ENCODE results near the gene PINLYP. TPM values are rescaled to one million over a fixed set of nuclear protein-coding genes. Genes with fewer than 3 reads are reported as not detected.

Gene PINLYP
- total RNA-seq, result 1.0 TPM
- long read RNA-seq, partial matches to known transcripts, result 1 of 1 reads
- long read RNA-seq, other reads (novel, unspliced or antisense), result 0 of 1 reads

- Histone ChIP-seq H3K4me1 (peaks cover 28% of the 10 kb centered on the region), H3K4me3 (peak within 1 kb of the TSS; percentile 83), H3K9me3 (replicated peaks) (no peaks in the 10 kb centered on the region), H3K27ac (replicated peaks) (peak within 1 kb of the TSS; percentile 80), H3K36me3 (peaks cover 11% of the 10 kb centered on the region), H3K27me3 (ENCODE audit: low read depth) (no peaks in the 10 kb centered on the region)
- peak; percentile 97 for DNase-seq
- TF ChIP-seq CTCF (IDR thresholded peaks at IDR 0.05; ENCODE audit: borderline replicate concordance), result no peak
- intact Hi-C loops (cut with micrococcal nuclease), result no loop called here
Measured at GRCh38 chr19:43575156-43575950, at the start of gene PINLYP, which contains the start of gene XRCC1. PINLYP (plus strand) TSS chr19:43575801; CDS start chr19:43577192, 1,391 bp downstream. XRCC1 (minus strand) TSS chr19:43575527; CDS start chr19:43575458, 69 bp downstream.

- H3K9me3 ChIP-seq (replicated peaks), result no peaks in the 10 kb centered on the region
- H3K4me3 ChIP-seq, result peak overlapping the region; percentile 94
- no peaks in the 10 kb centered on the region for H3K27me3 ChIP-seq (ENCODE audit: low read depth)
- TF ChIP-seq CTCF (IDR thresholded peaks at IDR 0.05; ENCODE audit: borderline replicate concordance), result no peak
- peak overlapping the region; percentile 91 for H3K27ac ChIP-seq (replicated peaks)
- peak; percentile 20 for DNase-seq
- intact Hi-C loops (cut with micrococcal nuclease), result no loop called here
- no peaks in the 10 kb centered on the region for H3K36me3 ChIP-seq
- peaks cover 41% of the 10 kb centered on the region for H3K4me1 ChIP-seq
Measured at GRCh38 chr19:43525836-43526771, 49.5 kb upstream of the PINLYP start.

GRCh38 chr19:43526884-43527859, 48.4 kb upstream of the PINLYP start, which contains the start of gene ETHE1:
ETHE1 (minus strand) TSS chr19:43527201; CDS start chr19:43527177, 24 bp downstream.
- Histone ChIP-seq H3K4me3 (peak within 1 kb of the TSS; percentile 94), H3K9me3 (replicated peaks) (no peaks in the 10 kb centered on the region), H3K27me3 (ENCODE audit: low read depth) (no peaks in the 10 kb centered on the region), H3K27ac (replicated peaks) (peak within 1 kb of the TSS; percentile 91), H3K36me3 (no peaks in the 10 kb centered on the region), H3K4me1 (peaks cover 43% of the 10 kb centered on the region)
- intact Hi-C loops (cut with micrococcal nuclease), result no loop called here
- TF ChIP-seq CTCF (IDR thresholded peaks at IDR 0.05; ENCODE audit: borderline replicate concordance), result peak; percentile 21
- peak; percentile 88 for DNase-seq

- Histone ChIP-seq H3K36me3 (no peaks in the 10 kb centered on the region), H3K27me3 (ENCODE audit: low read depth) (no peaks in the 10 kb centered on the region), H3K4me1 (peaks cover 50% of the 10 kb centered on the region), H3K27ac (replicated peaks) (peak overlapping the region; percentile 91), H3K9me3 (replicated peaks) (no peaks in the 10 kb centered on the region), H3K4me3 (peak overlapping the region; percentile 94)
- no peak for DNase-seq
- intact Hi-C loops (cut with micrococcal nuclease), result no loop called here
- no peak for TF ChIP-seq CTCF (IDR thresholded peaks at IDR 0.05; ENCODE audit: borderline replicate concordance)
Measured at GRCh38 chr19:43527860-43528622, 47.6 kb upstream of the PINLYP start.
